SK-MEL-5 (cell line): Measurements from ENCODE around the gene MTRFR. TPM values are rescaled to one million over a fixed set of nuclear protein-coding genes. Genes with fewer than 3 reads are reported as not detected.

Experiments used
- DNase-seq: peaks from one replicate; pipeline ENCODE4 v3.0.0-alpha.2; 2016; ENCODE audit warnings: low read depth, low spot score
- in situ Hi-C: cut with HindIII; loops from 2 replicates; pipeline ENCODE4 v1.10.0; 2016; ENCODE audit warnings: low sequenced_read_pairs, high pct_unique_total_duplicates, low pct_unique_long_range_greater_than_20kb
- small RNA-seq, 2 experiments: library from RNA; depleted of rRNA; stranded (forward); fragments of <200 nt; gene quantifications; one replicate each; pipeline ENCODE3, GENCODE V24; 2014
- total RNA-seq: library from RNA; depleted of rRNA; stranded (reverse); fragments of >200 nt; shearing (Covaris generic); gene quantifications from 2 replicates; pipeline ENCODE4 v1.2.3, GENCODE V29; 2014; rRNA removed

Gene MTRFR
- total RNA-seq, 1 experiment from 2014 or later: 6.9 TPM

- no peak for DNase-seq
- in situ Hi-C loops: no loop called here
Observed at GRCh38 chr12:123293178-123293760, 60.0 kb downstream of the MTRFR start.

GRCh38 chr12:123305136-123305535 lies 71.9 kb downstream of the MTRFR start:
- in situ Hi-C loops: no loop called here
- DNase-seq: no peak

DNA sequence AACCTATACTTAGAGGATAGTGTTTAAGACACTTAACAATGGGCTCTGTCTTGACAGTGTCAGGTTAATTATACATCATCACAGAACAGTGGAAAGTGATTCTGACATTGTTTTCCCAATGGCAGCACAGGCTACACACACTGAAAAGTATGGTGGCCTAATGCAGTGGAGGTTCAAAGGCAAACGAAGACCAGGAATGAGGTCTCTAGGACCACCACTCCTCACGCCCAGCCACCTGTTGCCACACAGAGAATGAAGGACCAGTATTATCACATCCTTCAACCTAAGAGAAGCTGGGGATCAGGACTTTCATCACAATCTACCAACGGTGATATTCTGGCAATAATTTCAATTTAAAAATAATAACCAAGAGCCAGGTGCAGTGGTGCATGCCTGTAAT lies 73.0 kb downstream of the MTRFR start:
- DNase-seq: no peak
- in situ Hi-C loops: no loop called here

Small RNA genes within 50 kb of the gene (small RNA-seq; reads per million reads assigned to genes)
- gene RNA5SP375: 0 to 0.05 reads per million in 2 experiments

Other genes starting within 250 kb of the MTRFR start
- gene PITPNM2, start 82.3 kb upstream of the MTRFR start, total RNA-seq: 1.2 and 1.7 TPM in 2 replicates
- 54.9 and 57.2 TPM in 2 replicates for gene MPHOSPH9, start 295 bp upstream of the MTRFR start, total RNA-seq
- 394 and 409 TPM in 2 replicates for gene CDK2AP1, start 38.4 kb downstream of the MTRFR start, total RNA-seq
- 46.3 and 48.1 TPM in 2 replicates for gene SBNO1, start 131.4 kb downstream of the MTRFR start, total RNA-seq
- gene KMT5A, start 150.7 kb downstream of the MTRFR start, total RNA-seq: 28.1 and 30.3 TPM in 2 replicates
- gene RILPL2, start 203.2 kb downstream of the MTRFR start, total RNA-seq: 2.0 and 2.2 TPM in 2 replicates
- 19.5 and 20.6 TPM in 2 replicates for gene SNRNP35, start 224.7 kb downstream of the MTRFR start, total RNA-seq